Keratinocyte (primary cell): ENCODE results near the gene NLGN4X.

Experiments
- EZH2 ChIP-seq: IDR thresholded peaks from one replicate; pipeline ENCODE4 v1.6.1; 2012; ENCODE audit warnings: inconsistent platforms, mild to moderate bottlenecking, low read length, moderate library complexity
- TF ChIP-seq, protein P1 (sequence below), 3 experiments: IDR thresholded peaks in 1 of 3; conservative IDR thresholded peaks in 1 of 3; optimal IDR thresholded peaks in 1 of 3; 2 replicates in 2 of 3; 3 replicates in 1 of 3; pipeline versions ENCODE3 to v1.5.1; 2011; ENCODE audit warnings: low read length in 3 of 3, mild to moderate bottlenecking in 3 of 3, moderate library complexity in 2 of 3, control low read depth in 1 of 3, inconsistent platforms in 1 of 3; ENCODE audit not compliant: insufficient read depth in 2 of 3; ENCODE audit errors: extremely low read depth in 1 of 3

DNA sequence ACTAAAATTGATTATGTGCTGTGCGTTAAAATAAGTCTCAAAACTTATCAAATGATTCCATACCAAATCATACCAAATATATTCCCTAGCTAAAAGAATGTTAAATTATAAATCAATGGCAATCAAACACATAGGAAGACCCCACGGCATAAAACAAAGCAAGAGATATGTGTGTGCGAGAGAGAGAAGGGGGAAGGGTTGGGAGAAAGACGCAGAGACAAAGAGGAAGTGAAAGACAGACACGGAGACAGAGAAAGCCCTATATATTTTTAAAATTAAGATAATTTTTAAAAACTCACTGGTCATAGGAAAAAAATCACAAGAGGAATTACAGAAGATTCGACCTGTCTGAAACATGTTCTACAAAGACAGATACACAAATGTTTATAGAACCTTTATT lies 371.4 kb downstream of the NLGN4X start:
- TF ChIP-seq, protein P1, sequence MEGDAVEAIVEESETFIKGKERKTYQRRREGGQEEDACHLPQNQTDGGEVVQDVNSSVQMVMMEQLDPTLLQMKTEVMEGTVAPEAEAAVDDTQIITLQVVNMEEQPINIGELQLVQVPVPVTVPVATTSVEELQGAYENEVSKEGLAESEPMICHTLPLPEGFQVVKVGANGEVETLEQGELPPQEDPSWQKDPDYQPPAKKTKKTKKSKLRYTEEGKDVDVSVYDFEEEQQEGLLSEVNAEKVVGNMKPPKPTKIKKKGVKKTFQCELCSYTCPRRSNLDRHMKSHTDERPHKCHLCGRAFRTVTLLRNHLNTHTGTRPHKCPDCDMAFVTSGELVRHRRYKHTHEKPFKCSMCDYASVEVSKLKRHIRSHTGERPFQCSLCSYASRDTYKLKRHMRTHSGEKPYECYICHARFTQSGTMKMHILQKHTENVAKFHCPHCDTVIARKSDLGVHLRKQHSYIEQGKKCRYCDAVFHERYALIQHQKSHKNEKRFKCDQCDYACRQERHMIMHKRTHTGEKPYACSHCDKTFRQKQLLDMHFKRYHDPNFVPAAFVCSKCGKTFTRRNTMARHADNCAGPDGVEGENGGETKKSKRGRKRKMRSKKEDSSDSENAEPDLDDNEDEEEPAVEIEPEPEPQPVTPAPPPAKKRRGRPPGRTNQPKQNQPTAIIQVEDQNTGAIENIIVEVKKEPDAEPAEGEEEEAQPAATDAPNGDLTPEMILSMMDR (optimal IDR thresholded peaks at IDR 0.05 in 1 of 3, IDR thresholded peaks at IDR 0.05 in 1 of 3, conservative IDR thresholded peaks at IDR 0.05 in 1 of 3; ENCODE audit: extremely low read depth in 1 of 3, insufficient read depth in 2 of 3, low read length in 3 of 3), result no peak
- TF ChIP-seq EZH2, result no peak
